ENCODE measurements around the gene RNASEH2C. TPM values are rescaled to one million over a fixed set of nuclear protein-coding genes. Genes with fewer than 3 reads are reported as not detected.

Gene RNASEH2C
- total RNA-seq, 1 donor from 2014 or later, result 38.6 TPM

- H3K36me3 Mint-ChIP-seq (ENCODE audit: low read depth, unreplicated experiment), result no peaks in the 10 kb centered on the region
- TF ChIP-seq, protein P1, sequence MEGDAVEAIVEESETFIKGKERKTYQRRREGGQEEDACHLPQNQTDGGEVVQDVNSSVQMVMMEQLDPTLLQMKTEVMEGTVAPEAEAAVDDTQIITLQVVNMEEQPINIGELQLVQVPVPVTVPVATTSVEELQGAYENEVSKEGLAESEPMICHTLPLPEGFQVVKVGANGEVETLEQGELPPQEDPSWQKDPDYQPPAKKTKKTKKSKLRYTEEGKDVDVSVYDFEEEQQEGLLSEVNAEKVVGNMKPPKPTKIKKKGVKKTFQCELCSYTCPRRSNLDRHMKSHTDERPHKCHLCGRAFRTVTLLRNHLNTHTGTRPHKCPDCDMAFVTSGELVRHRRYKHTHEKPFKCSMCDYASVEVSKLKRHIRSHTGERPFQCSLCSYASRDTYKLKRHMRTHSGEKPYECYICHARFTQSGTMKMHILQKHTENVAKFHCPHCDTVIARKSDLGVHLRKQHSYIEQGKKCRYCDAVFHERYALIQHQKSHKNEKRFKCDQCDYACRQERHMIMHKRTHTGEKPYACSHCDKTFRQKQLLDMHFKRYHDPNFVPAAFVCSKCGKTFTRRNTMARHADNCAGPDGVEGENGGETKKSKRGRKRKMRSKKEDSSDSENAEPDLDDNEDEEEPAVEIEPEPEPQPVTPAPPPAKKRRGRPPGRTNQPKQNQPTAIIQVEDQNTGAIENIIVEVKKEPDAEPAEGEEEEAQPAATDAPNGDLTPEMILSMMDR (IDR thresholded peaks at IDR 0.05; ENCODE audit: unreplicated experiment), result no peak
- DNase-seq (ENCODE audit: low spot score), result no peak
- no peak overlapping the region for H3K27ac Mint-ChIP-seq (ENCODE audit: unreplicated experiment)
- no peaks in the 10 kb centered on the region for H3K9me3 Mint-ChIP-seq (ENCODE audit: unreplicated experiment)
- peaks cover 2% of the 10 kb centered on the region for H3K27me3 Mint-ChIP-seq (ENCODE audit: unreplicated experiment)
- peaks cover 8% of the 10 kb centered on the region for H3K4me1 Mint-ChIP-seq (ENCODE audit: unreplicated experiment)
- H3K4me3 Mint-ChIP-seq (ENCODE audit: unreplicated experiment), result no peak overlapping the region
Observed at GRCh38 chr11:65745049-65745448, 24.5 kb upstream of the RNASEH2C start.

GRCh38 chr11:65744699-65745042 lies 24.1 kb upstream of the RNASEH2C start:
- no peaks in the 10 kb centered on the region for H3K9me3 Mint-ChIP-seq (ENCODE audit: unreplicated experiment)

GRCh38 chr11:65744026-65744698 lies 23.6 kb upstream of the RNASEH2C start:
- Mint-ChIP-seq H3K4me3 (ENCODE audit: unreplicated experiment) (no peak overlapping the region), H3K27ac (ENCODE audit: unreplicated experiment) (no peak overlapping the region), H3K9me3 (ENCODE audit: unreplicated experiment) (no peaks in the 10 kb centered on the region), H3K36me3 (ENCODE audit: low read depth, unreplicated experiment) (no peaks in the 10 kb centered on the region), H3K27me3 (ENCODE audit: unreplicated experiment) (peaks cover 2% of the 10 kb centered on the region), H3K4me1 (ENCODE audit: unreplicated experiment) (peaks cover 8% of the 10 kb centered on the region)
- DNase-seq (ENCODE audit: low spot score), result peak; percentile 6
- TF ChIP-seq, protein P1 (IDR thresholded peaks at IDR 0.05; ENCODE audit: unreplicated experiment), result no peak

More at GRCh38 chr11:65744699-65745042, 24.1 kb upstream of the RNASEH2C start:
- TF ChIP-seq, protein P1 (IDR thresholded peaks at IDR 0.05; ENCODE audit: unreplicated experiment), result no peak
- H3K27ac Mint-ChIP-seq (ENCODE audit: unreplicated experiment), result no peak overlapping the region
- H3K27me3 Mint-ChIP-seq (ENCODE audit: unreplicated experiment), result peaks cover 2% of the 10 kb centered on the region
- DNase-seq (ENCODE audit: low spot score), result no peak
- H3K36me3 Mint-ChIP-seq (ENCODE audit: low read depth, unreplicated experiment), result no peaks in the 10 kb centered on the region
- H3K4me3 Mint-ChIP-seq (ENCODE audit: unreplicated experiment), result no peak overlapping the region
- H3K4me1 Mint-ChIP-seq (ENCODE audit: unreplicated experiment), result peaks cover 8% of the 10 kb centered on the region

DNA sequence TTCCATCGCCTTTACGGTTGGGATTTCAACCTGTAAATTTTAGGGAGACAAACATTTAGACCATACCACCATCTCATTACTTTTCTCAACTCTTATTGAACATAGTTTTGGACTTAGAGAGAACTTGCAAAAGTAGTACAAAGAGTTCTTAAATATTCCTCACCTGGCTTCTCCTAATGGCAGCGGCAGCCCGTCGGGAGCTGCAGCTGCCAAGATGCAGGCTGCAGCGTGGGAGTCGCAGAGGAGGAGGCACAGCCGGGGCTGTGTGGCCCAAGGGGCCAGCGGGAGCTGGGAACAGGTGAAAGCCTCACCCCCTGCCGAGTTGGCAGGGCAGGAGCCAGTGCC lies 23.1 kb upstream of the RNASEH2C start:
- Mint-ChIP-seq H3K36me3 (ENCODE audit: low read depth, unreplicated experiment) (no peaks in the 10 kb centered on the region), H3K4me3 (ENCODE audit: unreplicated experiment) (peak overlapping the region; percentile 15), H3K27me3 (ENCODE audit: unreplicated experiment) (peaks cover 2% of the 10 kb centered on the region), H3K4me1 (ENCODE audit: unreplicated experiment) (peaks cover 8% of the 10 kb centered on the region), H3K9me3 (ENCODE audit: unreplicated experiment) (no peaks in the 10 kb centered on the region), H3K27ac (ENCODE audit: unreplicated experiment) (peak overlapping the region; percentile 58)
- TF ChIP-seq, protein P1 (IDR thresholded peaks at IDR 0.05; ENCODE audit: unreplicated experiment), result no peak
- DNase-seq (ENCODE audit: low spot score), result no peak

DNA sequence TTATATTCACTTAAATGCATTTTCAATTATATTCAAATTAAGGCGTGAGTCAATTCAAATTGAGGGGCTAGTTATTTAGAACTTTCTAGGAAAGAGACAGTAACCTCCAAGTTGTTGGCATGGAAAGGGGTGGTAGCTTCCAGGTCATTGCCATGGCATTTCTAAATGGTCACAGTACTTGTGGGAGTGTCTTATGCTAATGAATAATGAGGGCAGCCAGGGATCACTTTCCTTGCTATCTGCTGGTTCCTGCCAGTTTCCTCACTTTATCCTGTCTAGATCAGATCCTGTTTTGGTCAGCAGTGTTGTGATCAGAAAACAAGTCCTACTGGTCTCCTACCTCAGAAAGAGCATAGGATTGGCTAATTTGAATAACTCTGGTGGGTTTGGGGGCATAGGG lies 21.8 kb upstream of the RNASEH2C start:
- Mint-ChIP-seq H3K4me3 (ENCODE audit: unreplicated experiment) (no peak overlapping the region), H3K9me3 (ENCODE audit: unreplicated experiment) (no peaks in the 10 kb centered on the region), H3K27ac (ENCODE audit: unreplicated experiment) (peak overlapping the region; percentile 95), H3K27me3 (ENCODE audit: unreplicated experiment) (peaks cover 2% of the 10 kb centered on the region), H3K36me3 (ENCODE audit: low read depth, unreplicated experiment) (no peaks in the 10 kb centered on the region), H3K4me1 (ENCODE audit: unreplicated experiment) (peaks cover 8% of the 10 kb centered on the region)
- TF ChIP-seq, protein P1 (IDR thresholded peaks at IDR 0.05; ENCODE audit: unreplicated experiment), result no peak
- no peak for DNase-seq (ENCODE audit: low spot score)

Data from endothelial cell (in vitro differentiated cells).